GM18511 (cell line): Measurements from ENCODE around the gene TAGLN3.

ENCODE experiments used
- ATAC-seq: cut with Tn5 transposase; IDR thresholded peaks from one replicate; pipeline ENCODE4 v1.9.1; 2021; ENCODE audit warnings: mild to moderate bottlenecking, moderate library complexity; ENCODE audit not compliant: unreplicated experiment

The TAGLN3 gene

GRCh38 chr3:112043621-112044201 is 45.0 kb downstream of the TAGLN3 start:
- peak; percentile 95 for ATAC-seq

DNA sequence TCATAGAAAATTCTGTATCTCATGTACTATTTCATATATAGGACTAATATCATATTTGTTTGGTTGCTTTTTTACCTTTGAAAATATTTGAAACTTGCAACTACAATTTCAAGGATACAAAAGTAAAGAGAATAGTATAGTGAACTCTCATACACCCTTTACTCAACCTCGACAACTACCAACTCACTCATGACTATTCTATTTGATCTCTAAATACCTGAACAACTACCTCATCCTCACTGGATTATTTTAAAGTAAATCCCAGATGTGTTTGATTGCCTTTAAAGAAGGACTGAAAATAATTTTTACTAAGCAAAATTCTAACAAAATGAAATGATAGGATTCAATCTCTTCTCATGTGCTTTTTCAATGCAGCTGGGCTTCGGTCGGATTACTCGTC is 47.9 kb downstream of the TAGLN3 start:
- ATAC-seq: no peak

DNA sequence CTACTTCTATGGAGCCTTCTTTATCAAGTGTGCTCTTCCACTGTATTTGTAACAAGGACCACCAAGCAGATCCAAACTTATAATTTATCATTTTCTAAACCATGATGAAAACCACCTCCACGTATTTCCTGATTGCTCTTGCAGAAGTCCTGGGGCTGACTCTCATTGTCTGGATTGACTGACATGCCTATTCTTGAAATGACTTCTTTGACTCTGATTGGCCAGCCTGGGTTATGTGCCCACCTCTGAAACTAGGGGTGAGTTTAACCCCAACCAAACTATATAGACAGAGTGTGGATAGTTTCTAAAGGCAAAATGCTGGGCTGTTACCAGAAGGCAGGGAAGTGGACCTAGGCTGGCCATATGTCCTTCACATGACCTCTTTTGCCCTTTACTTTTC is 48.5 kb downstream of the TAGLN3 start:
- ATAC-seq: no peak

DNA sequence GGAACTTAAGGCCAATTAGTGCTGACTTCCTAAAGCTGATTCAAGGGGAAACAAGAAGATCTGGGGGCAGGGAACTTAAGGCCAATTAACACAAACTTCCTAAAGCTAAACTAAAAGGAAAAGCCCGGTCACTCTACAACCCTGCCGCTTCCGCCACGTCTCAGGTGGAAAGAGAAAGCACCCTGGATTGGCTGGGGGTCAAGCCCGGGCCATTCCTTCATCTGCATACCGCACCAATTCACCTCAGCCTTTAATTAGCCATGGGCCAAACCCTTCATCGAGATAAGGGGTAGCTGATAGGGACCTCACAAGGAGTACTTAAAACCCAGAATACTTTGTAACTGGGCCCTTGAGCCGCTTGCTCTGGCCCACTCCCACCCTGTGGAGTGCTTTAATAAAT is 50.2 kb downstream of the TAGLN3 start:
- ATAC-seq: no peak

DNA sequence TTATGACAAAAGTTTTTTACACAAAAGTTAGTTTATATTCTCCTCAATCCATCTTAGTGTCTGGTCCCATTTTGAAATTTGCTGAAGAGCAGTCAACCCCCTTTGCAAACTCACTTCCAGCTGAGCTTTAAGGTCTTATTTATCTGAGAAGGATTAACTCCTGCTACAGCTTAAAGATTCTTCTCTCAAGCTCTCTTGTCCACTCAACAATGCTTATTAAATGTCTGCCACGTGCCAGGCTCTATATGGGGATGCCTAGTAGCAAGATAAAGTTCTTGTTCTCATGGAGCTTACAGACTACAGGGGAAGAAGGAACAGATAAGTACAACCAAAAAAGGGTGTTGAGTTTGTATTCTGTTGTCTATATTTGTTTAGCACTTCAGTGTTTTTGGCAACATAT is 54.5 kb downstream of the TAGLN3 start:
- no peak for ATAC-seq

GRCh38 chr3:112056451-112056929 is 57.8 kb downstream of the TAGLN3 start:
- no peak for ATAC-seq

DNA sequence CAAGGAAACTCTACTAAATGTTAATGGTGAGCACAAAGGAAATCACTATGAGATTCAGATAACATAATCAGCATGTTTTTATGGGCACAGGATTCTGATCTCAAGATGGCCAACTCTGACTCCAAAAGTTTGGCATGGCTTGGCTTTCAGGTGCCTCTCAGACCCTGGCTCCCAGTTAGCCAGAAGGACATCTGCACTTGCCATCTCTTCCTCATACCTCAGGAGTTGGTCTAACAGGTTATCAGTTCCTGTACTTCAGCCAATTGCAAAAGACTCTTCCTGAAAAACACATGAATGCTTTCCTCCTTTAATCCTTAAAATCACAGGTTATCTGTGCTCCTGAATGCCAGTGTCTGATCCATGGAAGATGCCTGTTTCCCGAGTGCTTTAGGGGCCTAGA is 60.8 kb downstream of the TAGLN3 start:
- ATAC-seq: no peak

GRCh38 chr3:112061152-112061551 is 62.4 kb downstream of the TAGLN3 start:
- ATAC-seq: no peak
